PFSK-1 (cell line): ENCODE data around the gene POLR2I.

ENCODE experiments used
- POLR2AphosphoS5 ChIP-seq: IDR thresholded peaks from 2 replicates; pipeline ENCODE4 v1.6.1; 2012; ENCODE audit warnings: low read depth, mild to moderate bottlenecking, control low read depth, low read length, moderate library complexity
- REST ChIP-seq, 2 experiments: IDR thresholded peaks; 2 replicates each; pipeline versions ENCODE4 v1.6.1 to v1.8.0; 2011 to 2012; ENCODE audit warnings: low read depth in 2 of 2, low read length in 2 of 2, control low read depth in 1 of 2, inconsistent platforms in 1 of 2, mild to moderate bottlenecking in 1 of 2, moderate library complexity in 1 of 2; ENCODE audit not compliant: insufficient read depth in 1 of 2
- SIN3A ChIP-seq: IDR thresholded peaks from 2 replicates; pipeline ENCODE4 v1.6.1; 2012; ENCODE audit warnings: mild to moderate bottlenecking, low read length, moderate library complexity, borderline replicate concordance; ENCODE audit not compliant: insufficient read depth
- TAF1 ChIP-seq: IDR thresholded peaks from 2 replicates; pipeline ENCODE4 v1.6.1; 2012; ENCODE audit warnings: low read length, control low read depth, borderline replicate concordance; ENCODE audit not compliant: insufficient read depth

- no peak for TF ChIP-seq POLR2AphosphoS5
- TF ChIP-seq REST (IDR thresholded peaks at IDR 0.05; ENCODE audit: insufficient read depth in 1 of 2, low read depth in 2 of 2, low read length in 2 of 2), result no peak
- no peak for TF ChIP-seq TAF1
- TF ChIP-seq SIN3A, result no peak
Measured at GRCh38 chr19:36152019-36152351, 37.3 kb upstream of the POLR2I start.
